Breast epithelium (tissue), 4 donors: Measurements from ENCODE around the gene PRR35. TPM values are rescaled to one million over a fixed set of nuclear protein-coding genes. Genes with fewer than 3 reads are reported as not detected.

Experiments used
- DNase-seq, 2 donors: peaks; one replicate each; pipeline ENCODE4 v3.0.0-alpha.2; 2019; ENCODE audit warnings: low spot score in 2 of 2
- H3K27ac ChIP-seq, 2 donors: fragments of 200-600 bp; sonication (generic) in 1 of 2; one replicate each; pipeline ENCODE4 v1.5.1; 2016 to 2019; ENCODE audit warnings: mild to moderate bottlenecking in 1 of 2
- H3K27me3 ChIP-seq, 2 donors: fragments of 200-600 bp; sonication (generic) in 1 of 2; one replicate each; pipeline versions ENCODE4 v1.5.1 to v1.6.0; 2017 to 2019; ENCODE audit warnings: control low read depth in 1 of 2, mild to moderate bottlenecking in 1 of 2
- H3K36me3 ChIP-seq: fragments of 200-600 bp; one replicate; pipeline ENCODE4 v1.5.1; 2019
- H3K4me1 ChIP-seq, 2 donors: fragments of 200-600 bp; sonication (generic); one replicate each; pipeline ENCODE4 v1.5.1; 2016 to 2019; ENCODE audit warnings: control low read depth in 1 of 2
- H3K4me3 ChIP-seq, 3 donors: fragments of 200-600 bp; sonication (generic); 1 replicate in 2 of 3; 2 replicates in 1 of 3; pipeline ENCODE4 v1.5.1; 2016 to 2019; ENCODE audit warnings: mild to moderate bottlenecking in 3 of 3, moderate library complexity in 2 of 3
- H3K9me3 ChIP-seq, 2 donors: fragments of 200-600 bp; sonication (generic) in 1 of 2; one replicate each; pipeline ENCODE4 v1.5.1; 2016 to 2019; ENCODE audit warnings: control low read depth in 1 of 2
- CTCF ChIP-seq, 3 donors: fragments of 450-650 bp; IDR thresholded peaks; one replicate each; pipeline ENCODE4 v1.5.1; 2016 to 2017; ENCODE audit warnings: antibody characterized with exemption in 3 of 3, mild to moderate bottlenecking in 3 of 3, moderate library complexity in 3 of 3
- POLR2A ChIP-seq: fragments of 450-650 bp; IDR thresholded peaks from one replicate; pipeline ENCODE4 v1.6.1; 2016; ENCODE audit warnings: antibody characterized with exemption, mild to moderate bottlenecking, moderate library complexity
- POLR2AphosphoS5 ChIP-seq, 3 donors: sonication (generic); formaldehyde crosslinking; IDR thresholded peaks; one replicate each; pipeline ENCODE4 v1.6.1; 2017; ENCODE audit warnings: antibody characterized with exemption in 3 of 3
- intact Hi-C: fragments of 100-400 bp; cut with DNase I; formaldehyde crosslinking; loops from one replicate; pipeline ENCODE4 v1.15.1; 2023; ENCODE audit warnings: low total_unique reads
- total RNA-seq, 3 donors: library from RNA; depleted of rRNA; stranded (reverse); fragments of >200 nt; gene quantifications; one replicate each; pipeline ENCODE4 v1.1.0, GENCODE V29; 2016

Gene PRR35
- total RNA-seq, 3 donors from 2014 or later, result not detected

GRCh38 chr16:589658-590187 is 29.5 kb downstream of the PRR35 start, which contains the start of gene RAB40C:
Gene RAB40C, plus strand, starts transcription at chr16:590066. Its CDS starts 226 bp downstream, at chr16:590292.
- peaks cover 9 to 37% of the 10 kb centered on the region in 2 donors for H3K4me1 ChIP-seq
- intact Hi-C loops, result no loop called here

DNA sequence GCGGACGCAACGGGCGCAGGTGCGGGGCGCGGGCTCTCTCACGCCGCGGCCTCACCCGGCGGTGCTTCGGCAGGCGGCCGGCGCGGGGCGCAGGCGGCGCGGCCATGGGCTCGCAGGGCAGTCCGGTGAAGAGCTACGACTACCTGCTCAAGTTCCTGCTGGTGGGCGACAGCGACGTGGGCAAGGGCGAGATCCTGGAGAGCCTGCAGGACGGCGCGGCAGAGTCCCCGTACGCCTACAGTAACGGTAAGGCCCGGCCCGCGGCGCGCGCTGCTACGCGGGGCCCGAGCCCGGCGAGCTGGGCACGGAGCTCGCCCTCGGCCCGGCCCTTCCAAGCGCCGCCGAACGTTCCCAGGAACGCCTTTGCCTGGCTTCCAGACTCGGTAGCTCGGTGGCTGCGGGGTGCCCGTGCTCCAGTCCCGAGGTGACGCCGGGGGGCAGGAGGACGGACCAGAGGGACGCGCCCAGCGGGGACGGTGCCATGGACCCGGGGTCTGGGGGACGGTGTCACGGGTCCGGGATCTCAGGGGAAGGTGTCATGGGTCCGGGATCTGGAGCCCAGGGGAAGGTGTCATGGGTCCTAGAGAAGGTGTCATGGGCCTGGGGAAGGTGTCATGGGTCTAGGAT is 30.1 kb downstream of the PRR35 start:
- DNase-seq, result peak in 1 of 2 donors; percentile 48
- intact Hi-C loops, result no loop called here

More at GRCh38 chr16:589658-590187, 29.5 kb downstream of the PRR35 start, which contains the start of gene RAB40C:
- peak; percentile 15 to 89 (median 81) for TF ChIP-seq POLR2AphosphoS5 (IDR thresholded peaks at IDR 0.05)
- no peak for TF ChIP-seq POLR2A
- TF ChIP-seq CTCF (IDR thresholded peaks at IDR 0.05), result peak in 1 of 3 donors; percentile 21
- Histone ChIP-seq H3K27ac (peak within 1 kb of the TSS; percentile 97), H3K36me3 (no peaks in the 10 kb centered on the region), H3K9me3 (no peaks in the 10 kb centered on the region), H3K27me3 (no peaks in the 10 kb centered on the region), H3K4me3 (peak within 1 kb of the TSS; percentile 69 to 83 (median 82))
- peak; percentile 99 to 100 for DNase-seq

GRCh38 chr16:590815-591200 is 30.6 kb downstream of the PRR35 start:
- intact Hi-C loops, result no loop called here
- no peaks in the 10 kb centered on the region for H3K27me3 ChIP-seq
- H3K4me1 ChIP-seq, result peaks cover 9 to 37% of the 10 kb centered on the region in 2 donors
- H3K27ac ChIP-seq, result peak overlapping the region; percentile 80 to 97
- DNase-seq, result no peak
- H3K36me3 ChIP-seq, result no peaks in the 10 kb centered on the region
- H3K9me3 ChIP-seq, result no peaks in the 10 kb centered on the region
- TF ChIP-seq POLR2AphosphoS5 (IDR thresholded peaks at IDR 0.05) (no peak), POLR2A (no peak), CTCF (IDR thresholded peaks at IDR 0.05) (no peak)
- H3K4me3 ChIP-seq, result peak overlapping the region; percentile 59 to 83 (median 69)

More for the DNA sequence above, 30.1 kb downstream of the PRR35 start:
- H3K27ac ChIP-seq, result peak overlapping the region; percentile 80 to 97
- TF ChIP-seq CTCF (IDR thresholded peaks at IDR 0.05) (no peak), POLR2AphosphoS5 (IDR thresholded peaks at IDR 0.05) (peak in 1 of 3 donors; percentile 39), POLR2A (no peak)
- H3K9me3 ChIP-seq, result no peaks in the 10 kb centered on the region
- H3K36me3 ChIP-seq, result no peaks in the 10 kb centered on the region
- peak overlapping the region; percentile 59 to 83 (median 69) for H3K4me3 ChIP-seq
- H3K4me1 ChIP-seq, result peaks cover 9 to 37% of the 10 kb centered on the region in 2 donors
- no peaks in the 10 kb centered on the region for H3K27me3 ChIP-seq

- intact Hi-C loops, result no loop called here
- peaks cover 9 to 37% of the 10 kb centered on the region in 2 donors for H3K4me1 ChIP-seq
- H3K4me3 ChIP-seq, result peak overlapping the region in 2 of 3 donors; percentile 69 to 83
- no peak for DNase-seq
- H3K9me3 ChIP-seq, result no peaks in the 10 kb centered on the region
- H3K36me3 ChIP-seq, result no peaks in the 10 kb centered on the region
- TF ChIP-seq POLR2A (no peak), CTCF (IDR thresholded peaks at IDR 0.05) (no peak), POLR2AphosphoS5 (IDR thresholded peaks at IDR 0.05) (no peak)
- H3K27me3 ChIP-seq, result no peaks in the 10 kb centered on the region
- H3K27ac ChIP-seq, result peak overlapping the region; percentile 80 to 97
These were observed 31.0 kb downstream of the PRR35 start for GRCh38 chr16:591231-591630.

GRCh38 chr16:591892-592517 is 31.8 kb downstream of the PRR35 start:
- peaks cover 9 to 37% of the 10 kb centered on the region in 2 donors for H3K4me1 ChIP-seq
- H3K27ac ChIP-seq, result peak overlapping the region; percentile 81 to 89
- TF ChIP-seq POLR2AphosphoS5 (IDR thresholded peaks at IDR 0.05) (no peak), CTCF (IDR thresholded peaks at IDR 0.05) (no peak), POLR2A (no peak)
- H3K9me3 ChIP-seq, result no peaks in the 10 kb centered on the region
- intact Hi-C loops, result no loop called here
- DNase-seq, result no peak
- H3K4me3 ChIP-seq, result peak overlapping the region in 2 of 3 donors; percentile 53 to 69
- no peaks in the 10 kb centered on the region for H3K27me3 ChIP-seq
- no peaks in the 10 kb centered on the region for H3K36me3 ChIP-seq
